Astrocyte of the spinal cord (primary cell): ENCODE measurements around the gene HOXA3.
A peak's percentile ranks its signal among the peaks of the same experiment; 100 is the strongest.

ENCODE experiments used
- DNase-seq: peaks from one replicate; pipeline ENCODE4 v3.0.0; 2011; ENCODE audit warnings: low read depth, low spot score
- H3K4me3 ChIP-seq: 2 replicates; pipeline ENCODE4 v1.5.1; 2011; ENCODE audit warnings: low read depth, mild to moderate bottlenecking, low read length, moderate library complexity
- CTCF ChIP-seq: IDR thresholded peaks from 2 replicates; pipeline ENCODE4 v1.5.1; 2012; ENCODE audit warnings: low read depth, mild to moderate bottlenecking, low read length, inconsistent platforms
- in situ Hi-C: cut with HindIII; loops from 2 replicates; pipeline ENCODE4 v1.10.0; 2017; ENCODE audit warnings: low sequenced_read_pairs

HOXA3 gene

GRCh38 chr7:27176962-27177794 is 24.8 kb upstream of the HOXA3 start:
- DNase-seq: no peak
- no peak for TF ChIP-seq CTCF
- in situ Hi-C loops: no loop called here
- no peak overlapping the region for H3K4me3 ChIP-seq

- H3K4me3 ChIP-seq: no peak overlapping the region
- TF ChIP-seq CTCF: no peak
- in situ Hi-C loops: no loop called here
- DNase-seq: no peak
These were observed 24.1 kb upstream of the HOXA3 start for GRCh38 chr7:27176524-27176845.

- no peak overlapping the region for H3K4me3 ChIP-seq
- TF ChIP-seq CTCF: no peak
- DNase-seq: no peak
- in situ Hi-C loops: no loop called here
These were observed 23.5 kb upstream of the HOXA3 start for GRCh38 chr7:27175626-27176523.

GRCh38 chr7:27174874-27175625 is 22.7 kb upstream of the HOXA3 start:
- in situ Hi-C loops: loop anchor here (25.0 kb wide), 1 partner anchor 788 kb away; no protein-coding TSS in a partner anchor
- DNase-seq: no peak
- no peak overlapping the region for H3K4me3 ChIP-seq

GRCh38 chr7:27173956-27174873 is 21.8 kb upstream of the HOXA3 start, which contains the start of gene HOXA10:
HOXA10 (minus strand) TSS chr7:27174320; CDS start chr7:27174306, 14 bp downstream.
- TF ChIP-seq CTCF: no peak
- DNase-seq: no peak

More at GRCh38 chr7:27174874-27175625, 22.7 kb upstream of the HOXA3 start:
- TF ChIP-seq CTCF: no peak

More at GRCh38 chr7:27173956-27174873, 21.8 kb upstream of the HOXA3 start, which contains the start of gene HOXA10:
- in situ Hi-C loops: loop anchor here (25.0 kb wide), 1 partner anchor 787 kb away; no protein-coding TSS in a partner anchor
- H3K4me3 ChIP-seq: peak within 1 kb of the TSS; percentile 23
